Stimulated activated effector memory CD8-positive, alpha-beta T cell treated with anti-CD3 and anti-CD28 coated beads, Interleukin-12 subunit alpha, Interleukin-12 subunit beta, amount 100 ng/mL, for 72 hours (primary cell): ENCODE data around the gene PAPPA2.

ENCODE experiments used
- ATAC-seq: fragments of 150-1000 bp; cut with Tn5 transposase; 2 replicates; pipeline ENCODE4 v1.10.0; 2021
- DNase-seq, 2 donors: peaks; one replicate each; pipeline ENCODE4 v3.0.0; 2021 to 2022; ENCODE audit warnings: low spot score in 2 of 2
- H3K27ac Mint-ChIP-seq: one replicate; pipeline ENCODE4 v1.8.0; 2022; ENCODE audit warnings: mild to moderate bottlenecking, mixed read lengths
- H3K36me3 Mint-ChIP-seq: one replicate; pipeline ENCODE4 v1.8.0; 2022; ENCODE audit warnings: mild to moderate bottlenecking, mixed read lengths
- H3K4me1 Mint-ChIP-seq: one replicate; pipeline ENCODE4 v1.8.0; 2022; ENCODE audit warnings: mixed read lengths
- H3K4me3 Mint-ChIP-seq: one replicate; pipeline ENCODE4 v1.8.0; 2022; ENCODE audit warnings: mild to moderate bottlenecking, mixed read lengths
- H3K9me3 Mint-ChIP-seq: one replicate; pipeline ENCODE4 v1.8.0; 2022; ENCODE audit warnings: mixed read lengths

Gene PAPPA2

DNA sequence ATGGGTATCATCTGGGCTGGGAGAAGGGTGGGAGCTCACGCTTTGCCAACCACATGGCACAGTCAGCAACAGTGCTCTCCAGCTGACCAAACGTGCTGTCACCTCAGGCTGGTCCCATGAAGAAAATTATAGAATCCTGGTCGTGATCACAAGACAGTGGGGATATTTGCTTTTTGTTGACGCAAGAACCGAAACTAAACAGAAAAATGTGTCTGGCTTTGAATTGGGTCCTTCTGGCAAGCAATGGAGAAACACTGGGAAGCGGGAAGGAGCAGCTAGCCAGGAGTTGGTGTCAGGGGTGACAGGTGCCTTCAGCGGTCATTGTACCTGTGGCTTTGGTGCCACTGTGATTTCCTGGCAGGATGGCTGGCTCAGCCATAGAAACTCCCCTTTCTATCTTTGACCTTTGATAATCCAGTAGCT lies 304.8 kb downstream of the PAPPA2 start:
- H3K4me3 Mint-ChIP-seq: no peak overlapping the region

DNA sequence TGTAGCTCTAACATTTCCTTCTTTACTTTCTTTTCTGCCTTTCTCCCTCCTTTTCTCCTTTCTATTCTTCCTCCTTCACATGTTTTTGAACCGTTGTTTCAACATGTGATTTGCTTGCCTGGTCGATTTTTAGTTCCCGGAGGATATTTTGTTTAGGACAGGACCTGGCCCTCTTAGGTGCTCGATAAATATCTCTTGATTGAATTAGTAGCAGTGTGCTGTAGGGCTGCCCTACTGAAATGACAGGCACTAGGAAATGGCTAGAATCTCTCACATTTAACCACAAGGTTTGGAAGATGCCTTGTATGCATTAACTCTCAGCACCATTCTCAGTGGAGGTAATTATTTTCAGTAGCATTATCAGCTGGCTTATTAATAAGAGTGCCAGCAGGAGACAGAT lies 305.6 kb downstream of the PAPPA2 start:
- no peak for ATAC-seq
- no peaks in the 10 kb centered on the region for H3K9me3 Mint-ChIP-seq
- H3K4me1 Mint-ChIP-seq: no peaks in the 10 kb centered on the region
- H3K36me3 Mint-ChIP-seq: no peaks in the 10 kb centered on the region
- no peak overlapping the region for H3K27ac Mint-ChIP-seq
- DNase-seq: no peak
- H3K4me3 Mint-ChIP-seq: no peak overlapping the region

More for the DNA sequence above, 304.8 kb downstream of the PAPPA2 start:
- DNase-seq: no peak
- Mint-ChIP-seq H3K36me3 (no peaks in the 10 kb centered on the region), H3K9me3 (no peaks in the 10 kb centered on the region), H3K4me1 (no peaks in the 10 kb centered on the region), H3K27ac (no peak overlapping the region)
- ATAC-seq: no peak

DNA sequence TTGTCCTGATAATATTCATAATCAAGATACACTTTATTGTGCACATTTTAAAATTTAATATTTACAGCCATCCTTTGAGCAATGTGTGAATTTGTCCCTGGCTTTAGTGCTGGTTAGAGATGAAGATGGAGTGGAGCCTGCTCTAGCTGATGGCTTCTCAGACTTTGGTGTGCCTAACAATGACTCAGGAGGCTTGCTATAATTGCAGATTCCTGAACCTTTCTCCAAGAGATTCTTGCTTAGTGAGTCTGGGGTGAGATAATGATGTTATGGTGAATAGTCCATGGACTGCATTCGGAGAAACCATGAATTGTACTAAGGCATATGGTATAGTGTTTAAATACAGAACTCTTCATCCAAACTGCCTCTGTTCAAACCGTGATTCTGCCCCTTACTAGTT lies 307.1 kb downstream of the PAPPA2 start:
- Mint-ChIP-seq H3K4me3 (no peak overlapping the region), H3K4me1 (no peaks in the 10 kb centered on the region), H3K27ac (no peak overlapping the region), H3K36me3 (no peaks in the 10 kb centered on the region), H3K9me3 (peaks cover 3% of the 10 kb centered on the region)
- DNase-seq (no peak), ATAC-seq (no peak)

GRCh38 chr1:176773038-176773437 lies 310.1 kb downstream of the PAPPA2 start:
- no peak overlapping the region for H3K27ac Mint-ChIP-seq
- no peak overlapping the region for H3K4me3 Mint-ChIP-seq
- H3K36me3 Mint-ChIP-seq: no peaks in the 10 kb centered on the region
- H3K9me3 Mint-ChIP-seq: peaks cover 3% of the 10 kb centered on the region
- ATAC-seq (no peak), DNase-seq (no peak)
- H3K4me1 Mint-ChIP-seq: no peaks in the 10 kb centered on the region

DNA sequence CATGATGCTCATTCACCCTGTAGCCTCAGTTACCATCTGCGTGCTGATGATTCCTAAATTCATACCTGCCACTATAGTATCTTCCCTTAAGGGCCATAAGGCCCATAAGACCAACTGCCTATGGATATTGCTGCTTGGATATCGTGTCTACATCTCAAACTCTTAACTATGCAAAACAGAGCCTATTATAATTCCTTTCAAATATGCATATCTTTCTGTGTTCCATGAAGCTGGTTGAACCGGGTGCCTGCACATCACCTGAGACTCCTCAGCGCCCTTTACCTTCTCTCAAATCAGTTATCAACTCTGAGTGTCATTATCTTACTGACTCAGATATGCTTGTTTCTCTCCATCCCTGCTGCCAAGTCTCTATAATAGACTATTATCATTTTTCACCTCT lies 311.2 kb downstream of the PAPPA2 start:
- no peaks in the 10 kb centered on the region for H3K4me1 Mint-ChIP-seq
- no peak overlapping the region for H3K4me3 Mint-ChIP-seq
- no peak for ATAC-seq
- no peak overlapping the region for H3K27ac Mint-ChIP-seq
- no peak for DNase-seq
- H3K9me3 Mint-ChIP-seq: peaks cover 3% of the 10 kb centered on the region
- no peaks in the 10 kb centered on the region for H3K36me3 Mint-ChIP-seq

DNA sequence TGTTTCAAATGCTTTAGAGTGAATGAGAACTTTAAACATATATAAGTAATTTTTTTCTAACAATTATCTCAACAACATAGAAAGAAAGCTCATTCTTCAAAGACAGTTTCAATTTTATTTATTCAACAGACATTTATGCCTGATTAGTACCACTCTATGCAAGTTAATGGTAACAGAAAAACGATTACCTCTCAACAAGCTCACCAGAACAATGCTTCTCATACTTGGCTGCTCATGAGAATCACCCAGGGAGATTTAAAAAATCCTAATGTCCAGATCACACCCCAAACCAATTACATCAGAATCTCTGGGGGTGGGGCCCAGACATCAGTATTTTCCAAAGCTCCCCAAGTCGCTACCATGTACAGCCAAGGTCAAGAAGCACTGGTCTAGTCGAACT lies 312.4 kb downstream of the PAPPA2 start:
- Mint-ChIP-seq H3K4me3 (no peak overlapping the region), H3K36me3 (no peaks in the 10 kb centered on the region), H3K27ac (no peak overlapping the region), H3K9me3 (peaks cover 3% of the 10 kb centered on the region), H3K4me1 (no peaks in the 10 kb centered on the region)
- no peak for DNase-seq
- ATAC-seq: no peak

DNA sequence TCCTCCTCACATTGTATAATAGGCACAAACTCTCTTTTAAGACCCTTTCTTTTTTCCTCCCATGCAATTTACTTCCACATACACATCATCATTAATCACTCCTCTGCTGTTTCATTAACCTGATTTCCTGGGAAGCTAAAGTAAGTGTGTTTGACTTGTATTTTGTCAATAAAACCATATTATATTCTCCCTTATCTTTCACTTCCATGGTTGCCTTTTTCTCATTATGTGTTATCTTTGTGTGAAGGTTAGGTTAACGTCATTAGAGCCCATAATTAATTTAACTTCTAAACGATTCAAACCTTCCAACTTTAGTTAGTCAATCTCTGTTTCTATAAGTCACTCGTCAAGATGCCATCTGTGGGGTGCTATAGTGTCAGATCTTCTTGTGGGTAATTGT lies 313.0 kb downstream of the PAPPA2 start:
- no peak overlapping the region for H3K4me3 Mint-ChIP-seq
- peaks cover 5% of the 10 kb centered on the region for H3K9me3 Mint-ChIP-seq
- no peak for DNase-seq
- H3K36me3 Mint-ChIP-seq: no peaks in the 10 kb centered on the region
- H3K4me1 Mint-ChIP-seq: no peaks in the 10 kb centered on the region
- no peak for ATAC-seq
- H3K27ac Mint-ChIP-seq: no peak overlapping the region

DNA sequence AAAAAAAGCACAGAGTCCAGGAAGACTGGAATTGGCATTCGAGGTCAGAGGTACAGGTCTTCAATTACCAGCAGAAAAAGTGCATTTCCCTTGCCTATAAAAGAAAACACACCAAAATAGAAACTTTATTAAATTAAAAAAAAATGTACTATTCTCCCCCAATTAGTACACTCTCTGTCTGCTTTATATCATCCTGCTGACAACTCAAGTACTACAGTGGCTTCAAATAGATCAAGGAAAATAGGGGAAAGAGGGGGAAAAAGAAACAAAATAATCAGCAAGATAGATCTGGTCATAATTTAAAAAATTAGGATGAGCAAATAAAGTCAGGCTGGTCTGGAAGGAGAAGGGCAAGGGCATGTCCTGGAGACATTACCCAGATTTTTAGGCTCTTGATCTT lies 315.1 kb downstream of the PAPPA2 start:
- Mint-ChIP-seq H3K4me3 (no peak overlapping the region), H3K36me3 (no peaks in the 10 kb centered on the region), H3K9me3 (peaks cover 5% of the 10 kb centered on the region), H3K27ac (no peak overlapping the region), H3K4me1 (no peaks in the 10 kb centered on the region)
- ATAC-seq (no peak), DNase-seq (no peak)

DNA sequence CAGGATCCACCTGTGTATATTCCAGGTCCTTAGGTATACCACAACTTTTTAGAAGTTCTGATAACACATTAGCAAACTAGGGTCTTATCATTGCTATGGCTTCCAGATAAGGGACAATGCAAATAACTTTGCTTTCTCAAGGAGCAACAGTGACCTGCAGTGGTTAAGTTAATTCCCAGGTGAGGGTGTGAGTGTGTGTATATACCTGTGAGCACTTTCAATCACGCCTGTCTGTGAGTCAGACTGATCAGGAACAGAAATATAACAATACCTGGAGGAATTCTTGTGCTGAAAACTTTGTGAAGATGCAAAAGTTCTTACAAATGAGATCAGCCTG lies 317.0 kb downstream of the PAPPA2 start:
- DNase-seq: no peak

DNA sequence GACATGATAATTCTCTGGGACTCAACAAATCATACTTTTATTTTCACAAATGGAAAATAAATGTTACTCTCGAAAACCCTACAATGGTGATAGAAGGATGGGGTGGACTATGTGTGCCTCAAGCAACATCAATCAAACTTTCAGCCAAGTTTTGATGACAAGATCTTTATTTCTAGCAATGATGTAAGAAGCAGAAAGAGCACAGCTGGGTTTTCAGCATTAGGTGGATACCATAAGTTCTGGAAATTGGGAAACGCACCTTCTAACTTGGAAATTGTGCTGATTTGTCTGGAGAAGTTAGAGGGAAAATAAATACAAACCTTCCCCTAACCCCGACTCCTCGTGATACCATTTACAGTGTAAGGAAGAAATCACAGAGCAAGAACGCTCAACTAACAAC lies 320.3 kb downstream of the PAPPA2 start:
- Mint-ChIP-seq H3K4me3 (no peak overlapping the region), H3K27ac (no peak overlapping the region), H3K4me1 (no peaks in the 10 kb centered on the region), H3K9me3 (peaks cover 3% of the 10 kb centered on the region), H3K36me3 (no peaks in the 10 kb centered on the region)
- no peak for ATAC-seq
- DNase-seq: no peak

More for the DNA sequence above, 317.0 kb downstream of the PAPPA2 start:
- Mint-ChIP-seq H3K4me3 (no peak overlapping the region), H3K4me1 (no peaks in the 10 kb centered on the region), H3K9me3 (peaks cover 3% of the 10 kb centered on the region), H3K36me3 (no peaks in the 10 kb centered on the region), H3K27ac (no peak overlapping the region)
- ATAC-seq: no peak

DNA sequence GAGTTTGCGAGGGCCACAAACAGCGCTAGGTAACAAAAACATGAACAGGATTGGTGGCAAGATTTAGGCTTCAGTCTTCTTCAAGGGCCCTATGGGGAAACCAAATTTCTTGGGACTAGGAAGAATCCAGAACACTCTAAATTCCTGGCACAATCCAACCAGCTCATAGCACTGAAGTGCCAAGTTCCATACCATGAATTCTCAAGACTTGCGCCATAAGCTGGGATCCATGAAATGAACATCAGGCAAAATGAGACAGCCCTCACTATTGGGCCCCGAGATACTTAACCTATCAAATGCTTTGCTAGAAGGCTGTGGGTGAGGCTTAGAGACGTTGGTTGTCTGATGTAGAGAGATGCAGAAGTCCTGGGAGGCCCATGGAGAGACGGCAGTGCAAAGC lies 322.1 kb downstream of the PAPPA2 start:
- H3K27ac Mint-ChIP-seq: no peak overlapping the region
- no peaks in the 10 kb centered on the region for H3K4me1 Mint-ChIP-seq
- H3K4me3 Mint-ChIP-seq: no peak overlapping the region
- ATAC-seq: no peak
- H3K9me3 Mint-ChIP-seq: peaks cover 3% of the 10 kb centered on the region
- H3K36me3 Mint-ChIP-seq: no peaks in the 10 kb centered on the region
- no peak for DNase-seq

DNA sequence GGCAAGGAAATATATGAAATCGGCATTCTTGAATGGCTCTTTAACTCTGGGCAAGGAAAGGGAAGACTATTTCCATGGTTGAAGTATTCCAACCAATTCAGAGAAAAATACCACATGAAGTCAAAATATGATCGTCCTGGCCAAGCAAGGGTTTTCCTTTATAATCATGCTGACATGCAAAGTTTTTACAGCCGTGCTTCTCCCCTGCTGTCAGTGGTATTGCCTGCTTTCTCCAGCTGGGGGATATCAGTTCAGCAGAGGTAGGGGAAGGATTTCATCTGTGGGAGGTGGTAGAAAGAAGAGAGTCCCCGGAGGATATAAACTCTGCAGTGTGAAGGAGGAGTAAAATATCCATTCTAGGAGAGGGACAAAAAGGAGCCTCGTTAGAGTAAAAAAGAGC lies 322.8 kb downstream of the PAPPA2 start:
- Mint-ChIP-seq H3K27ac (no peak overlapping the region), H3K4me1 (no peaks in the 10 kb centered on the region)

GRCh38 chr1:176786274-176786673 lies 323.3 kb downstream of the PAPPA2 start:
- no peak overlapping the region for H3K27ac Mint-ChIP-seq
- DNase-seq (no peak), ATAC-seq (no peak)
- H3K9me3 Mint-ChIP-seq: no peaks in the 10 kb centered on the region
- no peak overlapping the region for H3K4me3 Mint-ChIP-seq
- H3K4me1 Mint-ChIP-seq: no peaks in the 10 kb centered on the region
- no peaks in the 10 kb centered on the region for H3K36me3 Mint-ChIP-seq

More for the DNA sequence above, 322.8 kb downstream of the PAPPA2 start:
- no peak for DNase-seq
- Mint-ChIP-seq H3K4me3 (no peak overlapping the region), H3K9me3 (peaks cover 2% of the 10 kb centered on the region), H3K36me3 (no peaks in the 10 kb centered on the region)
- no peak for ATAC-seq

- Mint-ChIP-seq H3K4me1 (no peaks in the 10 kb centered on the region), H3K4me3 (no peak overlapping the region), H3K27ac (no peak overlapping the region), H3K9me3 (no peaks in the 10 kb centered on the region), H3K36me3 (no peaks in the 10 kb centered on the region)
- no peak for DNase-seq
- ATAC-seq: no peak
These were observed 326.7 kb downstream of the PAPPA2 start for GRCh38 chr1:176789571-176790090.

GRCh38 chr1:176790786-176791185 lies 327.8 kb downstream of the PAPPA2 start:
- no peak for DNase-seq
- Mint-ChIP-seq H3K4me1 (no peaks in the 10 kb centered on the region), H3K27ac (no peak overlapping the region), H3K4me3 (no peak overlapping the region), H3K9me3 (no peaks in the 10 kb centered on the region), H3K36me3 (no peaks in the 10 kb centered on the region)
- ATAC-seq: no peak

DNA sequence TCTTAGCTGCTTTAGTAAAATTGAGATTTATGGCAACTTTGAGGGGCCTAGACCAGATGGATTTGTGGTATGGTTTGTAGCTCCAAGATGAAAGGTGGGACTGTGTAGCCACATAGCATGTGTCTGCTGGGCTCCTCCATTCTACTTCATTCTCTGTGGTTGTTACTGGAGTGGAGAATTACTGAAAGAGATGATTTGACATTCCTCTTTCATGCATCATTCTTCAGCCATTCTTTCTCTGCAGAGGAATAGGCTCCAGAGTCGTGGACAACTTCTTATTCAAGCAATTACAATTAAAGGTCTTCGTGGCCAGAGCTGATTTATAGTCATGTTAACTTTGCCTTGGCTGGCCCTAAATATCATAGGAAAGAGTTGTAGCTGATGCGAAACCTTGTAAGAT lies 328.9 kb downstream of the PAPPA2 start:
- H3K36me3 Mint-ChIP-seq: no peaks in the 10 kb centered on the region
- no peak for ATAC-seq
- no peak overlapping the region for H3K4me3 Mint-ChIP-seq
- H3K9me3 Mint-ChIP-seq: no peaks in the 10 kb centered on the region
- H3K4me1 Mint-ChIP-seq: no peaks in the 10 kb centered on the region
- DNase-seq: no peak
- no peak overlapping the region for H3K27ac Mint-ChIP-seq

GRCh38 chr1:176794897-176795508 lies 332.0 kb downstream of the PAPPA2 start:
- DNase-seq (no peak), ATAC-seq (no peak)
- H3K9me3 Mint-ChIP-seq: peaks cover 2% of the 10 kb centered on the region
- no peaks in the 10 kb centered on the region for H3K4me1 Mint-ChIP-seq
- H3K27ac Mint-ChIP-seq: no peak overlapping the region
- H3K4me3 Mint-ChIP-seq: no peak overlapping the region
- H3K36me3 Mint-ChIP-seq: no peaks in the 10 kb centered on the region
